ENCODE results near the gene XRCC3. TPM values are rescaled to one million over a fixed set of nuclear protein-coding genes. Genes with fewer than 3 reads are reported as not detected.

The XRCC3 gene
- total RNA-seq, 1 donor from 2014 or later = 10.2 TPM

- H3K36me3 Mint-ChIP-seq (ENCODE audit: low read depth, unreplicated experiment) = peaks cover 49% of the 10 kb centered on the region
- peaks cover 13% of the 10 kb centered on the region for H3K27me3 Mint-ChIP-seq (ENCODE audit: unreplicated experiment)
- no peak overlapping the region for H3K4me3 Mint-ChIP-seq (ENCODE audit: unreplicated experiment)
- no peaks in the 10 kb centered on the region for H3K9me3 Mint-ChIP-seq (ENCODE audit: unreplicated experiment)
- H3K4me1 Mint-ChIP-seq (ENCODE audit: unreplicated experiment) = peaks cover 26% of the 10 kb centered on the region
- DNase-seq (ENCODE audit: low spot score) = no peak
- H3K27ac Mint-ChIP-seq (ENCODE audit: unreplicated experiment) = peak overlapping the region; percentile 2
- no peak for TF ChIP-seq CTCF (IDR thresholded peaks at IDR 0.05; ENCODE audit: unreplicated experiment)
Measured at GRCh38 chr14:103742499-103743255, 27.4 kb upstream of the XRCC3 start.

- DNase-seq (ENCODE audit: low spot score) = no peak
- no peaks in the 10 kb centered on the region for H3K9me3 Mint-ChIP-seq (ENCODE audit: unreplicated experiment)
- H3K27me3 Mint-ChIP-seq (ENCODE audit: unreplicated experiment) = peaks cover 15% of the 10 kb centered on the region
- H3K36me3 Mint-ChIP-seq (ENCODE audit: low read depth, unreplicated experiment) = peaks cover 53% of the 10 kb centered on the region
- no peak overlapping the region for H3K4me3 Mint-ChIP-seq (ENCODE audit: unreplicated experiment)
- TF ChIP-seq CTCF (IDR thresholded peaks at IDR 0.05; ENCODE audit: unreplicated experiment) = no peak
- peaks cover 26% of the 10 kb centered on the region for H3K4me1 Mint-ChIP-seq (ENCODE audit: unreplicated experiment)
- H3K27ac Mint-ChIP-seq (ENCODE audit: unreplicated experiment) = peak overlapping the region; percentile 89
Measured at GRCh38 chr14:103741876-103742275, 26.6 kb upstream of the XRCC3 start.

GRCh38 chr14:103740991-103741689 lies 25.9 kb upstream of the XRCC3 start:
- DNase-seq (ENCODE audit: low spot score) = no peak
- Mint-ChIP-seq H3K9me3 (ENCODE audit: unreplicated experiment) (no peaks in the 10 kb centered on the region), H3K36me3 (ENCODE audit: low read depth, unreplicated experiment) (peaks cover 56% of the 10 kb centered on the region), H3K27ac (ENCODE audit: unreplicated experiment) (peak overlapping the region; percentile 89), H3K27me3 (ENCODE audit: unreplicated experiment) (peaks cover 15% of the 10 kb centered on the region), H3K4me1 (ENCODE audit: unreplicated experiment) (peaks cover 26% of the 10 kb centered on the region), H3K4me3 (ENCODE audit: unreplicated experiment) (no peak overlapping the region)
- no peak for TF ChIP-seq CTCF (IDR thresholded peaks at IDR 0.05; ENCODE audit: unreplicated experiment)

- Mint-ChIP-seq H3K36me3 (ENCODE audit: low read depth, unreplicated experiment) (peaks cover 58% of the 10 kb centered on the region), H3K27ac (ENCODE audit: unreplicated experiment) (no peak overlapping the region), H3K9me3 (ENCODE audit: unreplicated experiment) (no peaks in the 10 kb centered on the region), H3K4me3 (ENCODE audit: unreplicated experiment) (no peak overlapping the region), H3K4me1 (ENCODE audit: unreplicated experiment) (peaks cover 28% of the 10 kb centered on the region), H3K27me3 (ENCODE audit: unreplicated experiment) (peaks cover 15% of the 10 kb centered on the region)
- no peak for DNase-seq (ENCODE audit: low spot score)
- no peak for TF ChIP-seq CTCF (IDR thresholded peaks at IDR 0.05; ENCODE audit: unreplicated experiment)
Measured at GRCh38 chr14:103739793-103740501, 24.7 kb upstream of the XRCC3 start.

Measured in endothelial cell (in vitro differentiated cells).